HPDE6-E6E7 (cell line): ENCODE data around the gene OCIAD1.

Experiments
- DNase-seq: peaks from one replicate; pipeline ENCODE4 v3.0.0; 2011; ENCODE audit warnings: missing footprints; ENCODE audit errors: extremely low spot score

Gene OCIAD1

GRCh38 chr4:48891028-48891619 lies 60.2 kb downstream of the OCIAD1 start:
- DNase-seq = no peak

- no peak for DNase-seq
Measured at GRCh38 chr4:48896845-48897244, 66.0 kb downstream of the OCIAD1 start.

- no peak for DNase-seq
Measured at GRCh38 chr4:48898733-48899431, 68.0 kb downstream of the OCIAD1 start.

- DNase-seq = no peak
Measured at GRCh38 chr4:48899432-48899749, 68.5 kb downstream of the OCIAD1 start.

- DNase-seq = no peak
Measured at GRCh38 chr4:48899950-48900349, 69.1 kb downstream of the OCIAD1 start.

- DNase-seq = no peak
Measured at GRCh38 chr4:48901196-48901595, 70.3 kb downstream of the OCIAD1 start.

GRCh38 chr4:48902266-48902665 lies 71.4 kb downstream of the OCIAD1 start:
- DNase-seq = peak; percentile 21

- DNase-seq = no peak
Measured at GRCh38 chr4:48904101-48904500, 73.2 kb downstream of the OCIAD1 start.

GRCh38 chr4:48904541-48905142 lies 73.8 kb downstream of the OCIAD1 start:
- DNase-seq = no peak

- peak; percentile 41 for DNase-seq
Measured at GRCh38 chr4:48905363-48906015, 74.6 kb downstream of the OCIAD1 start.

- DNase-seq = peak; percentile 58
Measured at GRCh38 chr4:48906206-48907173, 75.6 kb downstream of the OCIAD1 start, which contains the start of gene OCIAD2. OCIAD2 (minus strand) TSS chr4:48906774; CDS start chr4:48904549, 2,225 bp downstream.

- DNase-seq = no peak
Measured at GRCh38 chr4:48907706-48908477, 77.0 kb downstream of the OCIAD1 start.

- no peak for DNase-seq
Measured at GRCh38 chr4:48908687-48909086, 77.8 kb downstream of the OCIAD1 start.

GRCh38 chr4:48909697-48910096 lies 78.8 kb downstream of the OCIAD1 start:
- DNase-seq = peak; percentile 96

GRCh38 chr4:48910511-48910910 lies 79.6 kb downstream of the OCIAD1 start:
- no peak for DNase-seq
